NCI-H82 treated with DMSO at 0.1 percent for 48 hours (cell line): ENCODE results near the gene AP1M1.

Experiments
- DNase-seq: peaks from one replicate; lab custom pipeline; 2025; ENCODE audit not compliant: unreplicated experiment; lab: John Stamatoyannopoulos, UW

The AP1M1 gene

GRCh38 chr19:16207490-16208025 is 9.8 kb downstream of the AP1M1 start:
- no peak for DNase-seq

- no peak for DNase-seq
Observed at GRCh38 chr19:16208064-16208759, 10.5 kb downstream of the AP1M1 start.

GRCh38 chr19:16208847-16209665 is 11.3 kb downstream of the AP1M1 start:
- DNase-seq = no peak

- no peak for DNase-seq
Observed at GRCh38 chr19:16210168-16210567, 12.5 kb downstream of the AP1M1 start.

GRCh38 chr19:16213076-16213475 is 15.4 kb downstream of the AP1M1 start:
- no peak for DNase-seq

- no peak for DNase-seq
Observed at GRCh38 chr19:16216744-16217670, 19.3 kb downstream of the AP1M1 start.

- DNase-seq = no peak
Observed at GRCh38 chr19:16217716-16218451, 20.2 kb downstream of the AP1M1 start.

GRCh38 chr19:16218851-16219250 is 21.1 kb downstream of the AP1M1 start:
- no peak for DNase-seq

GRCh38 chr19:16222806-16223205 is 25.1 kb downstream of the AP1M1 start:
- no peak for DNase-seq

- no peak for DNase-seq
Observed at GRCh38 chr19:16223746-16224145, 26.0 kb downstream of the AP1M1 start.

- DNase-seq = no peak
Observed at GRCh38 chr19:16224293-16225045, 26.8 kb downstream of the AP1M1 start.

GRCh38 chr19:16225279-16226183 is 27.8 kb downstream of the AP1M1 start:
- DNase-seq = no peak

GRCh38 chr19:16226184-16226591 is 28.5 kb downstream of the AP1M1 start:
- no peak for DNase-seq

GRCh38 chr19:16226878-16227836 is 29.4 kb downstream of the AP1M1 start:
- no peak for DNase-seq

GRCh38 chr19:16227837-16228636 is 30.3 kb downstream of the AP1M1 start:
- no peak for DNase-seq

GRCh38 chr19:16228637-16229321 is 31.1 kb downstream of the AP1M1 start:
- no peak for DNase-seq
